Measurements from ENCODE around the gene TBC1D5.

- TF ChIP-seq EZH2phosphoT487 (IDR thresholded peaks at IDR 0.05; ENCODE audit: borderline replicate concordance, low read length): no peak
- TF ChIP-seq CTCF (IDR thresholded peaks at IDR 0.05; ENCODE audit: low read depth, low read length, poor library complexity, severe bottlenecking): no peak
These were observed 108.2 kb downstream of the TBC1D5 start for GRCh38 chr3:17634201-17634600.
